ENCODE results near the gene NFE2. TPM values are rescaled to one million over a fixed set of nuclear protein-coding genes. Genes with fewer than 3 reads are reported as not detected.

The NFE2 gene

Small RNAs within 50 kb of the gene (small RNA-seq; reads per million reads assigned to genes)
- 9,500 reads per million, percentile 99 among the genes with 10 or more reads in this experiment for gene MIR148B (ENCODE audit: low read depth)
- not detected for gene RN7SL390P (ENCODE audit: low read depth)
- not detected for gene RN7SL744P (ENCODE audit: low read depth)
- not detected for gene RNU6-950P (ENCODE audit: low read depth)
